Inferior parietal cortex (tissue), 1 donor: ENCODE data around the gene EFCAB6.
A peak's percentile ranks its signal among the peaks of the same experiment; 100 is the strongest.

Experiments
- DNase-seq: peaks from one replicate; pipeline ENCODE4 v3.0.0-alpha.2; 2016; ENCODE audit errors: extremely low spot score

The EFCAB6 gene

DNA sequence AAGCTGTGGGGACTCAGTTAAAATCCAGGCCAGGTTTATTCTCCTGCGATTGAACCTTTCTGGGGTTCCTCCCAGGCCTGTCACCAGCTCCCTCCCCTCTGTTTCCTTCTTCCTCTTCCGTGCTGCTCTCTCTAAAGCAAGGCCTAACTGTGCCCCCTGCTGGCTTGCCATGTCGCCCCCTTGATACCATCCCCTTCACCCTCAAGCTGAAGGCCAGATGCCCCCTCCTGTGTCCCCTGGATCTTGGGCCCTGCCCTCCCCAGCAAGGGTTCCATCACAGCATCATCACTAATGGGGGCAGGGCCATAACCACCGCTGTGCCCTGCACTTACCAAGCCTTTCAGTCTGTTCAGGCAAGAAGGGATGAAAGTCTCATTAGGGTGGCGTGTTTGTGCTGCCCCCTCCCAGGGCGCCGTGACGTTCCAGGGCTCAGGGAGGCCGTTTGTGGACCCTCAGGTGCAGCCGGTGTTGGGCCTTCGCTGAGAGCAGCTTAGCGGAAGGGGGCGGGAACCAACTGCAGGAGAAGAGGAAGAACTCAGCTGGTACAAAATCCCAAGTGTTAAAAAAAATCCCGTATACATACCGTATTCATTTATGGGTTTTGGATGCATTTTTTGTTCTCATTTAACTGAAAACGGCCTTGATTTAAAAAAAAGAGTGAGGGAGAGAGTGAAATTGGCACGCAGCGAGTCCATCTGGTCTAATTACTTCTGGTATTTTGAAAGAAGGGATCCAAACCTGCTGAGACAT lies 330.4 kb downstream of the EFCAB6 start:
- DNase-seq, result peak; percentile 71

DNA sequence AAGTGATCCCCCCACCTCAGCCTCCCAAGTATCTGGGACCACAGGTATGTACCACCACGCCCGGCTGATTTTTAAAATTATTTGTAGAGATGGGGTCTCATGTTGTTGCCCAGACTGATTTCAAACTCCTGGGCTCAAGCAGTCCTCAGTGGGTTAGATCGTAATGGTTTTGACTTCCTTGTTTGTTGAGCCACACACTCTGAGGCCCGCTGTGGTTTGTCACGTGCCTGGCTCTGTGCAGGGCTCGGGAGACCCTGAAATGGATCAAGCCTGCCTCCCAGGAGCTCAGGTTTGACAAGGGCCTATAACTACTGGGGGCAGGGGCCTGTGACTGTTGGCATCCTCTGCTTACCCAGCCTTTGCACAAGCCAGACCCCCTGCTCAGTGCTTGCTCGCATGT lies 332.1 kb downstream of the EFCAB6 start:
- DNase-seq, result no peak

DNA sequence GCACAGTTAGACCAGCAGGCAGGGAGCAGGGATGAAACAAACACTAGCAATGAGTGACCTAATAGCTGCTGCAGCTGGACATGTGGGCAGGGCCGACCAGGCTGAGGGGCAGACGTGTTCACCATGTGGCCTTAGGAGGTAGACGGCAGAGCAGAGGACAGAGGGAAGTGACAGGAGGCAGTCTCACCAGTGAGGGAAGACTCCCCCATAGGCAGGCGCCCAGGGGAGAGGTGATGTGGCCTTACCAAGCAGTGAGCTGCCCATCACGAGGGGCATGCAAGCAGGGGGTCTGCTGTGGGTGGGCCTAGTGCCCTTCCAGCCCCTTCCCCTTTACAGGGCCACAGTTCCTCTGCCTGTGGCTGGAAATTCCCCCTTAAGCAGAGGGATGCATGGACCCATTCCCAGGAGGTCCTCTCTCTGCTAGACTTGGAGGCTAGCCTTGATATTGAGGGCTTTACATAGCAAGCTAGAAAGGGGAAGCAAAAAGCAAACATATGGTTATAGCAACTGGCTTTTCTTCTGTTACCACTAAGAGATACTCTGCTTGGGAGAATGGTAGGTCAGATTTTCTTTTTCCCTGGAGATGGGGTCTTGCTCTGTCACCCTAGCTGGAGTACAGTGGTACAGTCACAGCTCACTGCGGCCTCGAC lies 332.7 kb downstream of the EFCAB6 start:
- DNase-seq, result no peak
